Measurements from ENCODE around the gene RPS3. TPM values are rescaled to one million over a fixed set of nuclear protein-coding genes. Genes with fewer than 3 reads are reported as not detected.
A peak's percentile ranks its signal among the peaks of the same experiment; 100 is the strongest.

The RPS3 gene
- total and polyA plus RNA-seq, 9 of the 15 experiments (the other 6 are each of a cell fraction or from before 2014, with no cell fraction given) = 2,700 to 5,771 (median 3,679) TPM

- no peak for TF ChIP-seq ETV6 (IDR thresholded peaks at IDR 0.05; ENCODE audit: borderline replicate concordance in 1 of 2, low read depth in 2 of 2, low read length in 1 of 2)
- no peak for TF ChIP-seq ETV6 (CRISPR knock-in tag; IDR thresholded peaks at IDR 0.05; ENCODE audit: borderline replicate concordance)
- peak; percentile 77 for TF ChIP-seq NCOR1 (IDR thresholded peaks at IDR 0.05)
- peak; percentile 91 for TF ChIP-seq TCF3 (CRISPR knock-in tag; IDR thresholded peaks at IDR 0.05)
- TF ChIP-seq TCF7L2 (IDR thresholded peaks at IDR 0.05; ENCODE audit: low read depth, low read length) = no peak
- no peak; the same call in 1 of the 2 replicates for TF ChIP-seq DMBX1 (CRISPR knock-in tag; IDR thresholded peaks at IDR 0.05; ENCODE audit: borderline replicate concordance)
- TF ChIP-seq TCFL5 (CRISPR knock-in tag; conservative IDR thresholded peaks at IDR 0.05) = no peak
- TF ChIP-seq BMI1 (IDR thresholded peaks at IDR 0.05; ENCODE audit: low read length) = no peak
- no peak for TF ChIP-seq PRPF4 (IDR thresholded peaks at IDR 0.05; ENCODE audit: insufficient read depth, low read depth, low read length, poor library complexity, severe bottlenecking)
- TF ChIP-seq EP300 (IDR thresholded peaks at IDR 0.05; ENCODE audit: low read length) = peak; percentile 75
- TF ChIP-seq ZNF253 (CRISPR knock-in tag; conservative IDR thresholded peaks at IDR 0.05) = no peak
- no peak for TF ChIP-seq ZBTB5 (IDR thresholded peaks at IDR 0.05)
- TF ChIP-seq CCNT2 (IDR thresholded peaks at IDR 0.05; ENCODE audit: borderline replicate concordance, extremely low read depth, insufficient read length, low read depth, low read length) = peak; percentile 58
- TF ChIP-seq FIP1L1 (IDR thresholded peaks at IDR 0.05; ENCODE audit: low read depth, low read length, poor library complexity, severe bottlenecking) = no peak
- TF ChIP-seq KLF13 (tag; IDR thresholded peaks at IDR 0.05; ENCODE audit: borderline replicate concordance, low read depth) = no peak
- TF ChIP-seq ZNF592 (IDR thresholded peaks at IDR 0.05) = no peak
- no peak for TF ChIP-seq CEBPB (tag; IDR thresholded peaks at IDR 0.05)
- TF ChIP-seq SLC30A9 (CRISPR knock-in tag; IDR thresholded peaks at IDR 0.05) = no peak
- TF ChIP-seq KHSRP (IDR thresholded peaks at IDR 0.05) = no peak
- TF ChIP-seq ZNF766 (CRISPR knock-in tag; conservative IDR thresholded peaks at IDR 0.05) = no peak
- TF ChIP-seq, protein P1, sequence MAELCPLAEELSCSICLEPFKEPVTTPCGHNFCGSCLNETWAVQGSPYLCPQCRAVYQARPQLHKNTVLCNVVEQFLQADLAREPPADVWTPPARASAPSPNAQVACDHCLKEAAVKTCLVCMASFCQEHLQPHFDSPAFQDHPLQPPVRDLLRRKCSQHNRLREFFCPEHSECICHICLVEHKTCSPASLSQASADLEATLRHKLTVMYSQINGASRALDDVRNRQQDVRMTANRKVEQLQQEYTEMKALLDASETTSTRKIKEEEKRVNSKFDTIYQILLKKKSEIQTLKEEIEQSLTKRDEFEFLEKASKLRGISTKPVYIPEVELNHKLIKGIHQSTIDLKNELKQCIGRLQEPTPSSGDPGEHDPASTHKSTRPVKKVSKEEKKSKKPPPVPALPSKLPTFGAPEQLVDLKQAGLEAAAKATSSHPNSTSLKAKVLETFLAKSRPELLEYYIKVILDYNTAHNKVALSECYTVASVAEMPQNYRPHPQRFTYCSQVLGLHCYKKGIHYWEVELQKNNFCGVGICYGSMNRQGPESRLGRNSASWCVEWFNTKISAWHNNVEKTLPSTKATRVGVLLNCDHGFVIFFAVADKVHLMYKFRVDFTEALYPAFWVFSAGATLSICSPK (IDR thresholded peaks at IDR 0.05; ENCODE audit: borderline replicate concordance) = no peak
- TF ChIP-seq CBFA2T3 (IDR thresholded peaks at IDR 0.05) = peak; percentile 91
Observed at GRCh38 chr11:75421035-75421602, 21.8 kb downstream of the RPS3 start (continued).

Data from K562 (cell line).